Stimulated activated naive CD4-positive, alpha-beta T cell treated with Interleukin-2 at 50 U/mL for 16 hours (primary cell): ENCODE measurements around the gene GALNT10.

Experiments used
- DNase-seq: peaks from one replicate; lab custom pipeline; 2025; lab: John Stamatoyannopoulos, UW

GALNT10 gene

GRCh38 chr5:154405078-154405792 is 214.7 kb downstream of the GALNT10 start:
- DNase-seq: peak; percentile 67

- no peak for DNase-seq
Measured at GRCh38 chr5:154406231-154406630, 215.7 kb downstream of the GALNT10 start.

GRCh38 chr5:154406826-154407225 is 216.3 kb downstream of the GALNT10 start:
- no peak for DNase-seq

- no peak for DNase-seq
Measured at GRCh38 chr5:154408811-154409210, 218.3 kb downstream of the GALNT10 start.

- DNase-seq: no peak
Measured at GRCh38 chr5:154409230-154409840, 218.8 kb downstream of the GALNT10 start.

- DNase-seq: no peak
Measured at GRCh38 chr5:154410008-154410407, 219.5 kb downstream of the GALNT10 start.

GRCh38 chr5:154410786-154411185 is 220.3 kb downstream of the GALNT10 start:
- no peak for DNase-seq

GRCh38 chr5:154411338-154411737 is 220.8 kb downstream of the GALNT10 start:
- DNase-seq: no peak

GRCh38 chr5:154412316-154412715 is 221.8 kb downstream of the GALNT10 start:
- no peak for DNase-seq

GRCh38 chr5:154412925-154413324 is 222.4 kb downstream of the GALNT10 start:
- no peak for DNase-seq

GRCh38 chr5:154415114-154415513 is 224.6 kb downstream of the GALNT10 start:
- no peak for DNase-seq

- DNase-seq: no peak
Measured at GRCh38 chr5:154418344-154418820, 227.8 kb downstream of the GALNT10 start.

- DNase-seq: no peak
Measured at GRCh38 chr5:154419236-154419635, 228.7 kb downstream of the GALNT10 start.

- no peak for DNase-seq
Measured at GRCh38 chr5:154421868-154422267, 231.3 kb downstream of the GALNT10 start.

GRCh38 chr5:154422298-154422697 is 231.8 kb downstream of the GALNT10 start:
- DNase-seq: no peak

GRCh38 chr5:154428208-154428607 is 237.7 kb downstream of the GALNT10 start:
- no peak for DNase-seq

GRCh38 chr5:154429341-154429740 is 238.8 kb downstream of the GALNT10 start:
- no peak for DNase-seq

GRCh38 chr5:154430466-154430865 is 239.9 kb downstream of the GALNT10 start:
- no peak for DNase-seq

GRCh38 chr5:154430961-154431630 is 240.6 kb downstream of the GALNT10 start:
- DNase-seq: no peak

GRCh38 chr5:154435226-154435625 is 244.7 kb downstream of the GALNT10 start:
- DNase-seq: no peak

- DNase-seq: no peak
Measured at GRCh38 chr5:154437281-154437965, 246.9 kb downstream of the GALNT10 start.

- no peak for DNase-seq
Measured at GRCh38 chr5:154440540-154440939, 250.0 kb downstream of the GALNT10 start.
